Stimulated activated CD8-positive, alpha-beta memory T cell treated with anti-CD3 and anti-CD28 coated beads, Interleukin-4, amount 100 ng/mL, for 4 hours (primary cell): Measurements from ENCODE around the gene PLG.
"Not testable (repeated sequence)": the region's sequence is repeated elsewhere in the genome, so short reads cannot be mapped to it uniquely, and the experiment has no call there.

ENCODE experiments used
- DNase-seq, 2 donors: peaks; one replicate each; pipeline ENCODE4 v3.0.0-alpha.2; 2020; ENCODE audit warnings: low read depth in 2 of 2, low spot score in 1 of 2

The PLG gene

DNA sequence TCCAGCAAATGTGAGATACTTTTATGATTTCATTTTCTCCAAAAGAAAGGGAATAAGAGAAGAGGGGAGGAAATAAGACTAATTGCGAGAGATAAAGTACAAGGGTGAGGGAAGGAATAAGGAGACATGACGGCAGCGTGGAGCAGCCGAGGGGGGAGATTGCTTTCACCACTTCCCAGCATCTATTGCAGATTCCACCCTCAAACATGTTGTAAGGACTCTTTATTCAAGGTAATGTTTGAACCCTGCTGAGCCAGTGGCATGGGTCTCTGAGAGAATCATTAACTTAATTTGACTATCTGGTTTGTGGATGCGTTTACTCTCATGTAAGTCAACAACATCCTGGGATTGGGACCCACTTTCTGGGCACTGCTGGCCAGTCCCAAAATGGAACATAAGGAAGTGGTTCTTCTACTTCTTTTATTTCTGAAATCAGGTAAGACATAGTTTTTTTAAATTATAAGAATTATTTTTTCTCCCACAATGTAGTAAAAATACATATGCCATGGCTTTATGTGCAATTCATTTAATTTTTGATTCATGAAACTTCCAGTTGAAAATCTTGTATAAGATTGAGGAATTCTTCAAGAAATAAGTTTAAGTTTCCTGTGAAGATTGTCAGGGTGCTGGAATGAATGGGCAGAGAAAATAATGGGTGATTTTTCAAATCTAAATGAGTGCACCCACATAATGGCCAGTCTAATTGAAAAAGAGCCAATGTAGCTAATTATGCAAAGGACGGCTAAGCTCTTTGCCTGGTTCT, at the start of gene PLG:
Gene PLG (plus strand): TSS at position 327 of the 763 bp plus-strand sequence. CDS start 61 bp downstream, at position 388.
- not testable (repeated sequence) for DNase-seq

DNA sequence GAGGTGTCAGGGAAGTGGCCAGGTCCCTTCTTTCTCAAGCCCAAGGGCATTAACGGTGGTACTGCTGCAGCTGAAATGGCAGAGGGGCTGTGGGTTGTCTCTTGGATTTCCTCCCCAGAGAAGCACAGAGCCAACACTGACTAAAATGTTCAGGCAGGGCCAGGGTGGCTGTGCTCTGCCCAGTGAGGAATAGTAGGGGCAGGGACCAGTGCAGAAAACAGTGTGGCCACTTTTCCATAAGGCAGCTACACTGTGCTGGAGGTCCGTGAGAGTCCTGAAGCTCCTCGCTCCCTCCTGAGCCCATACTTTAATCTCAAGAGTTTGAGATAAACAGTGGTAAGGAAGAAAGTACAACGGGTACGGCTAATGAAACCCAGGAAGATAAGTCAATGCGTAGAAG, 42.5 kb upstream of the PLG start:
- DNase-seq = no peak

DNA sequence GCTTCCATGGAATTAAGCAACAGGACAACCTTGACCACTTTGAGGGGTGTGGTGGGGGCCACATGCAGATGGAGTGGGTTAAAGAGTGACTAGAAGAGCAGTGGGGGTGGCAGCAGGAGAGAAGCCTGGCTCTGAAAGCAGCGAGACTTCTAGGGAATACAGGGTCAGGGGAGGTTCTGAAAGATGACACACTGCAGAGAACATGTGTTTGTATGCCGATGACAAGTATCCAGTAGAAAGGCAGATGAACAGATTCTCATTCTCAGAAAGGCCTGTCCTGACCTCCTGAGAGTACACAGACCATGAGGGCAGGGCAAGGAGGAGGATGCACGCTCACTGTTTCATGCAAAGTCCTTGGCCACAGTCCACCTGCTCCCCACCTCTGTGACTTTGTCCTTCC, 40.8 kb upstream of the PLG start:
- DNase-seq = no peak

DNA sequence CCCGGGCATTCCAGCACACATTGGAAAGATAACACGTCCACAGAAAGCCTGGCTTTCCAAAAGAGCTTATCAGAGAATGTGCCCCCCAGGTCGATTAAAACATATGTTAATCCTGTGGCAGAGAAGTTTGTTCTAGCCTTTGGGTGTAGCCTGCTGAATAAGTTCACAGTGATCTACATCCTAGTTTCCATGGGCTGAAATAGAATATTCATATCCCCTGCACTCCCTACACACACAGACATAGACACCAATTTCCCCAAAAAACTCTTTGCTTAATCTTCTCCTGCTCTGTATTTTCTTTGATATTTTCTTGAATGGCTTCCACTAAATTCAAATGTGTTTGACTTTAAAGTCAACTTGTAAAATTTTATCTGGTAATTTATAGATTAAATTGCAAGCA, 39.6 kb upstream of the PLG start:
- DNase-seq = no peak

DNA sequence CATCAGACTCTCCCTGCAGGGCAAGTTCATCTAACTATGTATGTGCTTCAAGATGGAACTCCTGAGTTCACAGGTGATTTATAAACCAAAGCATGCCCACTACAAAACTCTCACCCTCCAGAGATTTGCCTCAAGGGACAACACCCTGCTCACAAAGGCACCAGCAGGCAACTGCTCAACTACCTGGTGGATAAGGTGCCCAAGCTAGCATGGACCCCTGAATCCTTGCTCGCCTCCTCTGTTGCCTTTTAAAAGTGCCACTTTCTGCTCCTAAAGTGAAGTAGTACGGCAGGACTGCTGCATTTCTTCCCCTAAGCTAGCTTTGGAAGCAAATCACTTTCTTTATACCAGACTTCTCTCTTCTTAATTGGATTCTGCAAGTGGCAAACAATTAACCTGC, 39.2 kb upstream of the PLG start:
- DNase-seq = no peak

DNA sequence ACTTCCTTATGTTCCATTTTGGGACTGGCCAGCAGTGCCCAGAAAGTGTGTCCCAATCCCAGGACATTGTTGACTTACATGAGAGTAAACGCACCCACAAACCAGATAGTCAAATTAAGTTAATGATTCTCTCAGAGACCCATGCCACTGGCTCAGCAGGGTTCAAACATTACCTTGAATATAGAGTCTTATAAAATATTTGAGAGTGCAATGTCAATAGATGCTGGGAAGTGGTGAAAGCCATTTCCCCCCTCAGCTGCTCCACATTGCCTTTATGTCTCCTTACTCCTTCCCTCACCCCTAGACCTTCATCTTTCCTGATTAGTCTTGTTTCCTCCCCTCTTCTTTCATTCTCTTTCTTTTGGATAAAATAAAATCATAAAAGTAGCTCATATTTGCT, 37.8 kb upstream of the PLG start, which contains the start of gene LPA:
Gene LPA (minus strand): TSS at position 78 of the 400 bp plus-strand sequence. CDS start 61 bp downstream, at position 17.
- not testable (repeated sequence) for DNase-seq

DNA sequence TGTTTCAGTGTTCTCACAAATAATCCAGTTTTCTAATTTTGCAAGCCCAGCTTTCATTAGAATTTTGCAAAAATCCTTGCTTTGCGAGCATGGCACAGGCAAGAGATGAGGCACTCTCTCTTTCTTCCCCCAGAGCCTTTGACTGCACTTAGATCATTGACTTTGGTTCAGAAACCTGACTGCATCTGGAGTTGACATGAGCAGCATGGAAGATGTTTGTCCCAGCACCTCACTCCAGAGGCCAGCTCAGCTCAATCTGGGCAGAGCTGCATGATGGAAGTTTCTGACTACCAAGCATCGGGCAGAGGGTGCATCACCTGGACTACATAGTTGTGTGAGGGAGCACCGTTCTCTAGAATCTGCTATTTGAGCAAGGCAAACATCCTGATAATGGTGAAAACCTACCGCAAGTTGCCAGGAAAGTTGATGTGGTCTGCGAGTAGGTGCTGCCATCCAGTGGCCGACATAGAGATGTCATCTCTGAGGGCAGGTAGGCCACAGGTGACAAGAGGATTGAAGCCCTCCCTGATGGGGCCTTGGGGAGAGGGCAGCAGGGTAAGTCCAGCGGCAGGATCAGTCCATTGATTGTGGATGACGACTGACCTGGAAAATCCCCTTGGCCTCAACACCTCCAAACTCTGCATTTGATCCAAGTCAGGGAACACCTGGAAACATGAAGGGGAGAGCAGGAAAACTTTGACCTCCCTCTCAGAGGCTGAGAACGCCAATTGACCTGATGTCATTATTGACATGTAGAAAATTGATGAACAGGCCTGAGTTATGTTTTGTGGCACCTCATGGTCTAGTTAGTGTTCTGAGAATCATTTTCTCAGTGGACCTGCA, 34.2 kb upstream of the PLG start:
- no peak for DNase-seq

DNA sequence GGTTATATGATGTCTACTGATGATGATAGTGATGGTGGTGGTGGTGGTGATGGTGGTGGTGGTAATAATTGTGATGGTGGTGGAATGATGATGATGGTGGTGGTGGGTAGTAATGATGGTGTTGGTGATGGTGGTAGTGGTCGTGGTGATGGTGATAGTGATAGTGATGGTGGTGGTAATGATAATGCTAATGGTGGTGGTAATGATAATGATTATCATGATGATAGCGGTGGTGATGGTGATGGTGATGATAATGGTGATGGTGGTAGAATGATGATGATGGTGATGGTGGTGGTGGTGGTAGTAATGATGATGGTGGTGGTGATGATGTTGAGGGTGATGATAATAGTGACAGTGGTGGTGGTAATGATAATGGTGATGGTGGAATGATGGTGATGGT, 33.5 kb upstream of the PLG start:
- DNase-seq = no peak

DNA sequence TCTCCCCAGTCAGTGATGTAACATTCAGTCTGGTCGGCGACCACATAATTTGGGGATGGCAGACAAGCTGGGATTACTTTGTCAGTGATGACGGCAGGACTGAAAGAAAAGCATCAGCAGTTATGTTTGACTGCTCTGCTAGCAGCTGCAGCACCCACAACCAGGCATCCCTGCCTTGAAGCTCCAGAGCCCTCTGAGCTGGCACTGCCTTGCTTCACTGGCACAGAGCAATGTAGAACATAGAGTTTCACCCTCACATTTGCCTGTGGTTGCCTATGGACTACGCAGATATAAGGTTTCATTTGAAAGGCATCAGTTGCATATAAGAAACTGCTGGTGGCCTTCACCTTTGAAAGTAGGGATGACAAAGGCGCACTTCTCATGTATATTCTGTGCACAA, 25.6 kb upstream of the PLG start:
- not testable (repeated sequence) for DNase-seq

DNA sequence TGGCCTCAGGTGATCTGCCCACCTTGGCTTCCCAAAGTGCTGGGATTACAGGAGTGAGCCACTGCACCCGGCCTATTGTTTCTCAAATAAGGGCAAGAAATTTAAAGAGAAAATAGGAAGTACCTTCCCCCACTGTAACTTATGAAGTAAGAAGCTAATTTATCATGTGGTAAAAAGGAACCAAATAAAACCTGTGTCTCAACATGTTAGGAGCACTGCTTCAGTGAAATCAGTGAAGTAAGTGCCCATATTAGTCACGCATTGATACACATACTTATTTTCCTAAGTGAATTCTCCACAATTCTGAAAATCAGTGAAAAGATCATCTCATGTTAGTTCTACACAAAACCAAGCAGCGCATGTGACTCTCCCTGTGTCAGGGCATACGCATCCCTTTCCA, 23.8 kb upstream of the PLG start:
- DNase-seq = no peak

DNA sequence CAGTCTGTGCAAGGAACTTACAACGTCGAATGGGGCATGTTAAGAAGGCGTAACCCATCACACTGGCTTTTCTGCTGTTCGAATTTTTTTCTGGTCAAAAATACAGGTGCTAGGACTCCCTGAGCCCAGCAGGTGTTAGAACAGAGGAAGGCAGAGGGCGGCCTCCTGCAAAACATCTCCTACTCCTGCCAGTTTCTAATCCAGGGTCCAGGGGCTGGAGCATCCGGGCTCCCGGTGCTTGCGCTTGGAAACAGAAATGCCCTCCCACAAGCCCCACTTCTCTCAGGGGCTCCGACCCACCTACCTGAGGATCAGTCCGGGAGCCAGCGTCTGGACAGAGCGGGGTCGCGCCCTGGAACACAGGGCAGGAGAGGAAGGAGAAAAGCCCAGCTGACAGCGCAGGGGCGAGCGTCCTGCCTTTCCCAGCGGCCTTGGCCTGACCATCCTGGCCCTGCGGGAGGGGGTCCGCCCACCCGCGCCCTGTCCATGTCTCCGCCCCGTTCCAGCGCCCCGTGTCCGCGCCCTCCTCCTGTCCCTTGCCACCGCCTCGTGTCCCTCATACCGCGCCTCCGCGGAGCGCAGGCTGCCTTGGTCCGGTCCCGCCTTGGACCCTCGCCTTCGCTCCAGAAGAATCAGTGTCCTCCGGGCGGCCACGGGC, 23.2 kb upstream of the PLG start:
- no peak for DNase-seq

DNA sequence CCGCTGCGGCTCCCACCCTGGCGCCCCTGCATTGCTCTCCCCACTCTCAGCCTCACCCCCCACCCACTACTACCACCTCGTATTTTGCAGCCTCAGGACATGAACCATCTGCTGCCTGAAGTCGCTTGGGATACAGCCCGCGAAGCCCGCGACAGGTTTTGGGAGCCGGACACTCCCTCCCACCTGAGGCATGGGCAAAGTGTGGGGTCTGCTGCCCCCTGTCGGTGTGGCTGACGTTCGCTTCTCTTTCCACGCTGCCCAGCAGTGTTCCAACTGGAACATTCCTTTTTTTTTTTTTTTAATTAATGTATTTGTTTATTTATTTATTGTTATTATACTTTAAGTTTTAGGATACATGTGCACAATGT, 22.7 kb upstream of the PLG start:
- no peak for DNase-seq

DNA sequence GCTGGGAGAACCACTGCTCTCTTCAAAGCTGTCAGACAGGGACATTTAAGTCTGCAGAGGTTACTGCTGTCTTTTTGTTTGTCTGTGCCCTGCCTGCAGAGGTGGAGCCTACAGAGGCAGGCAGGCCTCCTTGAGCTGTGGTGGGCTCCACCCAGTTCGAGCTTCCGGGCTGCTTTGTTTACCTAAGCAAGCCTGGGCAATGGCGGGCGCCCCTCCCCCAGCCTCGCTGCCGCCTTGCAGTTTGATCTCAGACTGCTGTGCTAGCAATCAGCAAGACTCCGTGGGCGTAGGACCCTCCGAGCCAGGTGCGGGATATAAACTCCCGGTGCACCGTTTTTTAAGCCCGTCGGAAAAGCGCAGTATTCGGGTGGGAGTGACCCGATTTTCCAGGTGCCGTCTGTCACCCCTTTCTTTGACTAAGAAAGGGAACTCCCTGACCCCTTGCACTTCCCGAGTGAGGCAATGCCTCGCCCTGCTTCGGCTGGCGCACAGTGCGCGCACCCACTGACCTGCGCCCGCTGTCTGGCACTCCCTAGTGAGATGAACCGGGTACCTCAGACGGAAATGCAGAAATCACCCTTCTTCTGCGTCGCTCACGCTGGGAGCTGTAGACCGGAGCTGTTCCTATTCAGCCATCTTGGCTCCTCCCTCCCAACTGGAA, 16.8 kb upstream of the PLG start:
- DNase-seq = not testable (repeated sequence)

DNA sequence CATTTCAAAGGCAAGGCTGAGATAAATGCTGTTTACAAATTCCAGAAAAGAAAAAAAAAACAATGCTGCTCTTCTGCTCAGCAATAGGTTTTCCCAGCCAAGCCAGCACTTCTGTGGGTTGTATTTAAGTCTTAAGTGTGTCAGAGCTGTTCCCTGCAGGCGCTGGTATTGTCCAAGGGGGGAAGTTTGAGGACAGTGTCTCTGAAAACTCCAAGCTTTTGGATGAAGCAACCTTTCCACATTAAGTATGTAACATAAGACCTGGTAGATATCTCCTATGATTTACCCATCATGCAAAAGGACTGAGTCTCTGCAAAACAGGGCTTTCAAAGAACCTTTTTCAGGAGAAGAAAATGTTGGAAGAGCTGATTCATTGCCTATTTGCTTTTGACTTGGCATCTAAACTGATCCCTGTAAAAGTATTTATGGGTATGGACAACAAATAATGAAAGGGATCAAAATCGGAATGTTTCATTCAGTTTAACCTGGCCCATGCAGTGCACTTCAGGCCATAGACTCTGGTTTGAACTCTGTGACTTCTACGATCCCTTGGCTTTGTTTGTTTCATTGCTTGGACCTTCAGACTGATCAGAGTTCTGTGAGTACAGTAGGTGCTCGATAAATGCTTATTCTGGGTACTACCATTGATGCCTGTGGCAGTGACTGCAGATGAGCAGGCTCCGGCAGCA, 16.1 kb upstream of the PLG start:
- no peak for DNase-seq

DNA sequence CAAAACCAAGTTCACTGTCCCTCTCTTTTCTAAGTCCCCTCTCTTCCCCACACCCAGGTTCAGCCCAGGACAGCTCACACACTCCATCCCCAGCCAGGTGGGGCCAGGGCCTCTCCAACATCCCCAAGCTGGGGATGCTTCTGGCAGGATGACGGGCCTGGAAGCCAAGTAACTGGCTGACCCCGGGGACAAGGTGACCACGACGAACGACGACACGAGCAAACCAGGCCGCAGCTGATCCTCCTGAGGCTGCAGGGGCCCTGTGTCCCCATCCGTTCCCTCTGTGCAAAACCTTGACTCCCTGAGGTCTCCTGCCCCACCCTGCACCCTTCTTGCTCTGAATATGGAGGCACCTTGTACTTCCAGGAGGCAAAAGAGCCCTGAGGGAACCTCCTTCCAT, 11.6 kb upstream of the PLG start:
- no peak for DNase-seq

DNA sequence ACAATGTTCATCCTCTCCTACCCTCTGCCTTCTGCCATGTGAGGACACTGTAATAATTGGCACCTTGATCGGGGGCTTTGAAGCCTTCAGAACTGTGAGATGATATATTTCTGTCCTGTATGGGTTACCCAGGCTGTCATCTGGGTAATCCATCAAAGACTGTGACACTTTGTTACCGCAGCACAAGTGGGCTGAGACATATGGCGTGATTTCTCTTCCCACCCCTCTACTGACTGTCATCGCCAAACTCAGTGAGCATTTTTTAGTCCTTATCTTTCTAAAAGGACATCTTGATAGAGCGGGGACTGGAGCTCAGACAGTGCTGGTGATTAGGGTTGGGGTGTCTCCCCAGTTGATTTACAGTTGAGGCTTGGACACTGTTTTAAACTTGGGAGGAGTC, 10.4 kb upstream of the PLG start:
- DNase-seq = no peak

DNA sequence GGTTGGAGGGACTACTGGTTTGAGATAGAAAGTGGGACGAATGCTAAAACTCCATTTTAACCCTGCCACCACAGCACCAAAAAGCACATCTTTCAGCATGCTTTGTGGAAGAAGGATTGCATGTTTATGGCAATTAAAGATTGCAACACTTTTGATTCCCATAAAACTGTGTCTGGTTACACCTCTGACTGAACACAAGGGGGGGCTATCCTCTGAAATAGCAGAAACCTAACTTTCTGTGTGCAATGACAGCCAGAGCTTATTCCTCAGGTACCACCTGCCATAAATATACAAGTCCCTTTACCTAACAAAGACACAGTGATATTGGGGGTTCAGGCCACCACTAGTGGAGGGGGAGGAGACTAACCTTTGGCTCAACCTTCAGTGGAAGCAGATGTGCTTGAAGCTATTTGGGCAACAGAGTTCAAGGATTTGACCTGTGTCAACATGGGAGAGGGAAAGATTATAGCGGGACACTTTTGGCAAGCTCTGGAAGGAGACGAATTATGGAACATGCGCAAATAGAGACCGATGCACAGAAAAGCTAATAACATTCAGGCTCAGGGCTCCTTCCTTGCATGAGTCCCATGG, 9.6 kb upstream of the PLG start:
- DNase-seq = no peak

DNA sequence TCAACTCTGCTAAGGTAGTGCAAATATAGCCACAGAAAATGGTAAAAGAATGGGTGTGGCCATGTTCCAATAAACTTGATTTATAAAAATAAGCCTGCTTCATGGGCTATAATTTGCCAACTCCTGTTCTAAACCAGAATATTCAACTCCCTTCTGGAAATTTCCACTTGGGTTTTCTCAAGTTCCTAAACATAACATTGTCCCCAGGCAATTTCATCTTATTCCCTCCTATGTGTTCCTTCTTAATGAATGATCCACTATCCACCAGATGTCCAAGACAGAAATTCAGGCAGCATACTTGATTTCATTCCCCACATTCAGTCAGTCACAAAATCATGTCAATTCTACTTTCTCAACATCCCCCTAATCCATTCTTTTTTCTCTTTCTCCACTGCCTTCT, 7.0 kb upstream of the PLG start:
- DNase-seq = not testable (repeated sequence)

DNA sequence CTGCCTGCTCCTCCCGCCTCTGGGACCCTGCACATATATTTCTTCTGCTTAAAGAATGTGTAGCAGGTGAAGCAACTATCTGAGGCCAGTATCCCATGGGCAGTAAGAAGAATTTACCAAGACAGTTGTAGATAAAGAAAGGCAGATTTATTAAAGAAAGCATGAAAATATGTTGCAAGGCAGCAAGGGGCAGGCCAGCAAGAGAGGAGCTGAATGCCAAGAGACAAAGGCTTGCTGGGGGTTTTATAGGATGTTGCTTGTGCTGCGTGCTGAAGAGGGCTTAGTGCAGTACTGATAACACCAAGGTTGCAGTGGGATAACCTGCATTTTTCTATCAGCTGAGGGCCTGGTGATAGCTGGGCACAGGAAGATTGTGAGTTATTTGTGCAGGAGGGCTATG, 6.4 kb upstream of the PLG start:
- DNase-seq = not testable (repeated sequence)

DNA sequence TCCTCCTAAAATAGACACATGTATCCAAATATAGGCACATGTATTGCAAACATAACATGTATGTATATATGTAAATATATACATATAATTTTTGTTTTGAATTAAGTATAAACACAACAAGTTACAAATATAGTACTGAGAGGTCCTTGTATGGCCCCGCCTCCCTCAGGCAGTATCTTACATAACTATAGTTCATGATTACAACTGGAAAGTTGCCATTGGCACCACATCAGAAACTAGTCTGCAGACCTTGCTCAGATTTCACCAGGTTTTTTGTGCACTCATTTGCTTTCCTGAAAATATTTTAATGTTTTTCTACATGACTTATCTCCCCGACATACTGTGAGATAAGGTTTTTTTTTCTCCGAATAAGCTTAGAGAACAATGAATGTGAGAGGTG, 5.2 kb upstream of the PLG start:
- not testable (repeated sequence) for DNase-seq
